Heart left ventricle (tissue), 16 donors: ENCODE data around the gene LCN1. TPM values are rescaled to one million over a fixed set of nuclear protein-coding genes. Genes with fewer than 3 reads are reported as not detected.

Experiments used
- ATAC-seq, 4 donors: fragments of 200-7000 bp; cut with Tn5 transposase; one replicate each; pipeline ENCODE4 v1.9.1; 2020 to 2022; ENCODE audit warnings: moderate library complexity in 4 of 4, mild to moderate bottlenecking in 3 of 4, moderate number of reproducible peaks in 1 of 4
- DNase-seq, 5 donors: peaks; one replicate each; pipeline ENCODE4 v3.0.0-alpha.2; 2020
- H3K27ac ChIP-seq, 12 donors: fragments of 200-600 bp; sonication (generic) in 4 of 12; one replicate each; pipeline versions ENCODE4 v1.5.0 to v1.8.0; 2016 to 2022; ENCODE audit warnings: mild to moderate bottlenecking in 2 of 12
- H3K27me3 ChIP-seq, 9 donors: fragments of 200-600 bp; sonication (generic) in 2 of 9; one replicate each; pipeline versions ENCODE4 v1.5.1 to v1.8.0; 2016 to 2022; ENCODE audit warnings: mild to moderate bottlenecking in 3 of 9
- H3K36me3 ChIP-seq, 9 donors: fragments of 200-600 bp; sonication (generic) in 2 of 9; one replicate each; pipeline versions ENCODE4 v1.5.0 to v1.8.0; 2018 to 2022; ENCODE audit warnings: mild to moderate bottlenecking in 2 of 9
- H3K4me1 ChIP-seq, 12 donors: fragments of 200-600 bp; sonication (generic) in 4 of 12; one replicate each; pipeline versions ENCODE4 v1.5.0 to v1.8.0; 2016 to 2022; ENCODE audit warnings: mild to moderate bottlenecking in 3 of 12
- H3K4me3 ChIP-seq, 12 donors: fragments of 200-600 bp; sonication (generic) in 4 of 12; one replicate each; pipeline versions ENCODE4 v1.5.0 to v1.8.0; 2017 to 2022; ENCODE audit warnings: mild to moderate bottlenecking in 9 of 12, moderate library complexity in 4 of 12
- H3K9me3 ChIP-seq, 12 donors: fragments of 200-600 bp; sonication (generic) in 4 of 12; one replicate each; pipeline versions ENCODE4 v1.5.0 to v1.8.0; 2016 to 2022; ENCODE audit warnings: mild to moderate bottlenecking in 1 of 12
- POLR2A ChIP-seq, 2 donors: fragments of 450-650 bp; IDR thresholded peaks; one replicate each; pipeline ENCODE4 v1.6.1; 2017; ENCODE audit warnings: antibody characterized with exemption in 2 of 2, mild to moderate bottlenecking in 2 of 2, moderate library complexity in 2 of 2
- WGBS, 4 donors: extraction: QIAGEN DNeasy Blood & Tissue Kit in 2 of 4; methylation state at CpG; one replicate each; pipeline versions ENCODE4 v1.1.5 to v1.1.7; 2013 to 2018; 5-methylcytosine and 5-hydroxymethylcytosine counted together
- intact Hi-C, 10 donors: fragments of 100-400 bp; cut with DNase I; formaldehyde crosslinking; loops; one replicate each; pipeline versions ENCODE4 v1.11.1 to v1.14.2; 2022
- polyA plus RNA-seq, 2 donors: library from polyadenylated mRNA; stranded (reverse); fragments of 200-250 nt; gene quantifications; one replicate each; pipeline ENCODE4 v1.2.3, GENCODE V29; 2013
- total RNA-seq, 9 donors: library from RNA; depleted of rRNA in 2 of 9; stranded (reverse); fragments of >200 nt in 2 of 9; fragmentation: NEBNext Ultra II Directional in 3 of 9; extraction: Animal tissue kit (Norgen Biotek cat#: 25700) in 3 of 9; gene quantifications; one replicate each; pipeline versions ENCODE4 v1.1.0 to v1.2.4, GENCODE V29; 2016 to 2023
- TF ChIP-seq, protein P1 (sequence below), 12 donors: fragments of 200-600 bp; sonication (generic) in 4 of 12; IDR thresholded peaks; one replicate each; pipeline versions ENCODE4 v1.5.0 to v1.8.0; 2018 to 2022; ENCODE audit warnings: antibody characterized with exemption in 12 of 12, mild to moderate bottlenecking in 5 of 12
- donor health status: ischemic (EF 13 %, LVEDD 7.1; RV severe dilation, severe dysfunction).
- donor health status: healthy with polysubstance abuse.
- donor health status: DM: no; HTN: yes; CAD: no.
- donor health status: DM: no; HTN: no; CAD: no.
- donor health status: ischemic (EF 25% LVEDD 6.9; RV normal size, moderate dysfunction).
- donor health status: ischemic (EF 25% LVEDD 5.7; RV mildly dilated, moderate dysfunction).
- donor health status: healthy.
- donor health status: DM: yes; HTN: yes; CAD: no.
- donor health status: ischemic (EF 35%, LVEDD 5.7; RV mildly dilated, moderate dysfunction).
- donor health status: nonischemic (EF 11% LVEDD 7.7; RV severe dilation, severe dysfunction).
- donor health status: DM: yes; HTN: yes; CAD: no.
- donor health status: PGD.
- donor health status: ischemic (EF 29% LVEDD 5.4; RV normal size, mild dysfunction).
- donor health status: nonischemic (EF 23%, LVEDD 6.1; RV moderate dilation, normal function).

Gene LCN1
- total and polyA plus RNA-seq, 11 donors: 0.33 to 0.50 (median 0.37) TPM; not detected in 8

DNA sequence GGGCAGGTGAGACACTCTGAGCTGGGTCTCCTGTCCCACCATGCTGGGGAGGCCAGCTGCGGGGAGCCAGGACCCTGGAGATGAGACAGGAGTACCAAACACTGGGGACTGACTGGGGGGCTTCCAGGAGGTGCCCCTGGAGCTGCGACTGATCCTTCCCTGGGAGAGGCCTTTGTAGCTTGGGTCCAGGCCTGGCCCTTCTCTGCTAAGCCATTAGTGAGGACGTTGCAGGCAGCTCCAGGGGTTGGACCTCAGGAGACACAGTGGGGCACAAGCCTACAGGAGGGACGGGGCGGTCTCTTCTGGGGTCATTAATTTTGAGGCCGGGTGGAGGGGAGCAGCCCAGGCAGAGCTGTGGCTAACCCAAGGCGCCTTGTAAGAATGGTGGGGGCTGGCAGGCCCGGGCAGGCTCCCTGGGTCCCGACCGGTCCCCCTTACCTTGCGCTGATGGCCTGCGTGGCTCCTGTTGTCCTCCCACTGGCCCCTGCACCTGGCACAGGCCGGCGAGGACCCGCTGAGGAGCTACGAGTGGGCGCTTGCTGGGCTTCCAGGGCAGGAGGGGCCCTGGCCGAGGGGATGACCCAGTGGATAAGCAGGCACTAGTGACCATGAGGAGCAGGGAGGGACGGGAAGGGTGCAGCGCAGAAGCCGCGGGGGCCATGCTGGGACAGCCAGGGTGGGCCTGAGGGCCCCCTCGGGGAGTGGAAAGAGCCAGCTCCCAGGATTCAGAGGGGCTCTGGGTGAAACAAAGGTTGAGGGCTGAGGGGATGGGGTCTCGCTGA lies 15.6 kb upstream of the LCN1 start:
- intact Hi-C loops: no loop called here
- DNase-seq (peak in 1 of 5 donors; percentile 54), ATAC-seq (no peak)
- no peak overlapping the region for H3K27ac ChIP-seq
- peaks cover 0 to 21% (median 10%) of the 10 kb centered on the region in 12 donors for H3K9me3 ChIP-seq
- H3K4me1 ChIP-seq: peaks cover 6 to 24% (median 14%) of the 10 kb centered on the region in 12 donors
- H3K36me3 ChIP-seq: peaks cover 0 to 32% (median 27%) of the 10 kb centered on the region in 9 donors
- no peaks in the 10 kb centered on the region for H3K27me3 ChIP-seq
- no peak for TF ChIP-seq POLR2A (IDR thresholded peaks at IDR 0.05)
- TF ChIP-seq, protein P1, sequence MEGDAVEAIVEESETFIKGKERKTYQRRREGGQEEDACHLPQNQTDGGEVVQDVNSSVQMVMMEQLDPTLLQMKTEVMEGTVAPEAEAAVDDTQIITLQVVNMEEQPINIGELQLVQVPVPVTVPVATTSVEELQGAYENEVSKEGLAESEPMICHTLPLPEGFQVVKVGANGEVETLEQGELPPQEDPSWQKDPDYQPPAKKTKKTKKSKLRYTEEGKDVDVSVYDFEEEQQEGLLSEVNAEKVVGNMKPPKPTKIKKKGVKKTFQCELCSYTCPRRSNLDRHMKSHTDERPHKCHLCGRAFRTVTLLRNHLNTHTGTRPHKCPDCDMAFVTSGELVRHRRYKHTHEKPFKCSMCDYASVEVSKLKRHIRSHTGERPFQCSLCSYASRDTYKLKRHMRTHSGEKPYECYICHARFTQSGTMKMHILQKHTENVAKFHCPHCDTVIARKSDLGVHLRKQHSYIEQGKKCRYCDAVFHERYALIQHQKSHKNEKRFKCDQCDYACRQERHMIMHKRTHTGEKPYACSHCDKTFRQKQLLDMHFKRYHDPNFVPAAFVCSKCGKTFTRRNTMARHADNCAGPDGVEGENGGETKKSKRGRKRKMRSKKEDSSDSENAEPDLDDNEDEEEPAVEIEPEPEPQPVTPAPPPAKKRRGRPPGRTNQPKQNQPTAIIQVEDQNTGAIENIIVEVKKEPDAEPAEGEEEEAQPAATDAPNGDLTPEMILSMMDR (IDR thresholded peaks at IDR 0.05): no peak
- WGBS, 4 donors: 88 to 90% (median 90%) methylated on average over 11 to 24 of the region's 24 CpGs
- no peak overlapping the region for H3K4me3 ChIP-seq

- no peak overlapping the region for H3K27ac ChIP-seq
- ATAC-seq: peak in 1 of 4 donors; percentile 18
- peaks cover 0 to 32% (median 27%) of the 10 kb centered on the region in 9 donors for H3K36me3 ChIP-seq
- DNase-seq: peak in 1 of 5 donors; percentile 61
- H3K4me3 ChIP-seq: no peak overlapping the region
- peaks cover 0 to 21% (median 10%) of the 10 kb centered on the region in 12 donors for H3K9me3 ChIP-seq
- 45 to 68% (median 58%) methylated on average over 6 to 14 of the region's 14 CpGs for WGBS, 4 donors
- TF ChIP-seq, protein P1 (IDR thresholded peaks at IDR 0.05): no peak
- TF ChIP-seq POLR2A (IDR thresholded peaks at IDR 0.05): no peak
- intact Hi-C loops: no loop called here
- H3K27me3 ChIP-seq: no peaks in the 10 kb centered on the region
- peaks cover 4 to 20% (median 9%) of the 10 kb centered on the region in 12 donors for H3K4me1 ChIP-seq
These were observed 14.7 kb upstream of the LCN1 start for GRCh38 chr9:135506327-135507103.

- intact Hi-C loops: no loop called here
- DNase-seq: peak in 1 of 5 donors; percentile 52
- H3K27ac ChIP-seq: no peak overlapping the region
- no peak overlapping the region for H3K4me3 ChIP-seq
- no peaks in the 10 kb centered on the region for H3K27me3 ChIP-seq
- 89 to 91% (median 90%) methylated on average over 23 of the region's 23 CpGs for WGBS, 4 donors
- ATAC-seq: no peak
- peaks cover 0 to 30% (median 27%) of the 10 kb centered on the region in 9 donors for H3K36me3 ChIP-seq
- TF ChIP-seq, protein P1 (IDR thresholded peaks at IDR 0.05): no peak
- no peak for TF ChIP-seq POLR2A (IDR thresholded peaks at IDR 0.05)
- peaks cover 0 to 11% (median under 1%) of the 10 kb centered on the region in 12 donors for H3K4me1 ChIP-seq
- peaks cover 0 to 21% (median 10%) of the 10 kb centered on the region in 12 donors for H3K9me3 ChIP-seq
These were observed 13.9 kb upstream of the LCN1 start for GRCh38 chr9:135507104-135508035.
